ENCODE results near the gene AIRE. TPM values are rescaled to one million over a fixed set of nuclear protein-coding genes. Genes with fewer than 3 reads are reported as not detected.
"Not testable (repeated sequence)": the region's sequence is repeated elsewhere in the genome, so short reads cannot be mapped to it uniquely, and the experiment has no call there.

Gene AIRE
- polyA plus RNA-seq, 6 donors from 2014 or later, result 0.34 to 1.7 (median 0.77) TPM

DNA sequence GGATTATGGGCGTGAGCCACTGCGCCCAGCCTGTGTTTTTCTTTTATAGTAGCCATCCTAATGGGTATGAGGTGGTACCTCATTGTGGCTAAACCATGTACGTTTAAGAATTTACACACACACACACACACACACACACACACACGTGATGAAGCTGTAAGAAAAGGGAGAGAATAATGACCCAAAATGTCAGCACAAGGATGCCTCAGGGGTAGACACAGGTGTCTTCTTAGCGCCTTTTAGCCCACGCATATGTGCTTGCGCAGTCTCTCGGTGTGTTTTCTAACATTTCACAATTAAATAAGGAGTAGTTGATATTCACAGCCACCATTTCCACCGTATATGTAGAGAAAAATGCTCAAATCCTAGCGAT lies 13.4 kb downstream of the AIRE start:
- H3K27ac Mint-ChIP-seq, result peak overlapping the region; percentile 95 to 99 (median 98)
- peaks cover 48 to 70% (median 67%) of the 10 kb centered on the region in 3 donors for H3K4me1 Mint-ChIP-seq
- DNase-seq (no peak), ATAC-seq (ENCODE audit: low read depth in 2 of 2) (peak in 1 of 2 donors; percentile 1)
- H3K4me3 Mint-ChIP-seq, result peak overlapping the region; percentile 82 to 96 (median 91)
- H3K27me3 Mint-ChIP-seq, result no peaks in the 10 kb centered on the region
- H3K36me3 Mint-ChIP-seq, result no peaks in the 10 kb centered on the region
- no peaks in the 10 kb centered on the region for H3K9me3 Mint-ChIP-seq

DNA sequence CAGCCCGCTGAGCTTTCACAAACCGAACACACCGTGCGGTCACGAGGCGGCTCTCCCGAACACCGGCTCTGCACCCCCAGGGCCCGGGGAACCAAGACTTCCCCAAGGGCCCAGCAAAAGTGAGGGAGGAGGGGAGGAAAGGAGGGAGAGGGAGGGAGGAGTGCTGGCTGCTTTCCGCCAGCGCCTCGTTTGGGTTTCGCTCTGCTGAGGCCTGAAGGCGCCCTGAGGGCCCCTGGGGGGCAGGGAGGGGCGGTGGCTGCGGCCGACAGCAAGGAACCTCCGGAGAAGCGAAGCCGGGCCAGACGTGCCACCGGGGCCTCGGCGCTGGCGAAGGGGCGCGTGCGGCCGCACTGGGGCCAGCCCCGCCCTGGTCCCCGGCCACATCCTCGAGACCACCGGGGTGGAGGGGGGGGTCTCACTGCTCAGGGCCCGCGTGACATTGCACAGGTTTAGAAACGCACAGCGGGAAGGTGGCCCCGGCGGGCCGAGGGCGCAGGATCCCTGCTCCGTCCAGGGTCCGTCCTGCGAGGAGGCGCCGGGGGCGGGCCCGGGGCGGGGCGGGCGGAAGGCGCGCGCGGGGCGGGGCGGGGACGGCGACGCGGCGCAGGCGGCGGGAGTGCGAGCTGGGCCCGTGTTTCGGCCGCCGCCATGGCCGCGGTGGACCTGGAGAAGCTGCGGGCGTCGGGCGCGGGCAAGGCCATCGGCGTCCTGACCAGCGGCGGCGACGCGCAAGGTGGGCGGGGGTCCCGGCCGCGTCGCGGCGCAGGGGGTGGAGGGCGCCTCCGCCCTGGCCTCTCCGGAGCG lies 14.0 kb downstream of the AIRE start, which contains the start of gene PFKL:
Gene PFKL (plus strand): TSS at position 596 of the 804 bp plus-strand sequence. CDS start 53 bp downstream, at position 649.
- H3K27ac Mint-ChIP-seq, result peak within 1 kb of the TSS; percentile 95 to 99 (median 98)
- H3K36me3 Mint-ChIP-seq, result no peaks in the 10 kb centered on the region
- H3K27me3 Mint-ChIP-seq, result no peaks in the 10 kb centered on the region
- no peaks in the 10 kb centered on the region for H3K9me3 Mint-ChIP-seq
- peak within 1 kb of the TSS; percentile 82 to 96 (median 91) for H3K4me3 Mint-ChIP-seq
- peak; percentile 87 for DNase-seq
- peak; percentile 55 to 57 for ATAC-seq (ENCODE audit: low read depth in 2 of 2)
- peaks cover 46 to 73% (median 66%) of the 10 kb centered on the region in 3 donors for H3K4me1 Mint-ChIP-seq

DNA sequence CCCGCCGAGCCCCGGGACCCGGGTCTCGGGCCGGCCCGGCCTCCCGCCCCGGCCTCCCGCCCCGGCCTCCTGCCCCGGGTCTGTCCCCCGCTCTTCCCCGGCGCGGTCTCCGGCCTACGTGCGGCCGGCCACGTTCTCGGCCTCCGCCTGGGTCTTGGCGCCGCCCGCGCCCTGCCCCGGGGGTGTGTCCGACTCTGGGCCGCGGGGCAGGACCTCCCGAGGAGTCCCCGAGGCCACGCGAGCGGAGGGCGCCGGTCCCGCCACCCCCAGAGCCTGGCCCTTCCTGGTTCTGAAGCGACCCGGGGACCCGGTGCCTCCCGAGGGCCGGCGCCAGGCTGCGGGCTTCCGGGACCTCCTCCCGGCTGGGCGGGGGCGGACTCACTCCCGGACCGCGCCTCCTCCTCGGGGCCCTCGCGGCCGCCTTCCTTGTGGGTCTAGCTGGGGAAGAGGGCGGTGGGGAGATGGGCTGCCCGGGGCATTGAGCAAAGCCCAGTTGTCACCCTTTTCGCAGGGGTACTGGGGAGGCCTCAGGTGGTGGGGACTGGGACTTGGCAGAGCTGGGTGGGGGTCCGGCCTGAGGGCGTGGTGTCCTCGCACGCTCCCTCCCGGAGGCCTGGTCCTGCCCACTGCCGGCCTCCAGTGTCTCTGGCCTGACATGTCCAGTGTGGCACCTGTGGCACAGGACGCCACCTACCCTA lies 14.7 kb downstream of the AIRE start:
- H3K4me1 Mint-ChIP-seq, result peaks cover 45 to 74% (median 65%) of the 10 kb centered on the region in 3 donors
- no peaks in the 10 kb centered on the region for H3K27me3 Mint-ChIP-seq
- H3K4me3 Mint-ChIP-seq, result peak overlapping the region; percentile 79 to 92 (median 85)
- no peaks in the 10 kb centered on the region for H3K36me3 Mint-ChIP-seq
- H3K27ac Mint-ChIP-seq, result peak overlapping the region in 4 of 6 donors; percentile 86 to 95 (median 94)
- no peaks in the 10 kb centered on the region for H3K9me3 Mint-ChIP-seq
- peak; percentile 65 for DNase-seq
- ATAC-seq (ENCODE audit: low read depth in 2 of 2), result peak; percentile 18 to 19

DNA sequence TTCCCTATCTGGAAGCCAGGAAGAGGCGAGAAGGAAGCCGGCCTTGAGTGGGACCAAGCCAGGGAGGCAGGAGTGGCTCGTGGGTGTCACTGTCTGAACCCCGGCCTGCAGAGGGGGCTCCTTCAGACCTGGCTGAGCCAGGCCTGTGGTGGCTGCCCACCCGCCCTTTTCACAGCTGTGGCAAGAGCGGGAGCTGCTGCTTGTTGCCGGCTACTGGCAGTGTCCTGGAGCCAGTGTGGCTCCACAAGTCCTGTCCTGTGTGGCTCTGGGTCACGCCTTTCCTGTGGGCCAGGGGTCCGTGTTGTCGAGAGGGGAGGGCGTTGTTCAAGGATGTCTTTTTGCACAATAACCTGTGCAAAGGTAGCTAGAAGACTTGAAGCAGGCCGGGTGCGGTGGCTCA lies 15.5 kb downstream of the AIRE start:
- DNase-seq (no peak), ATAC-seq (ENCODE audit: low read depth in 2 of 2) (no peak)
- Mint-ChIP-seq H3K27me3 (no peaks in the 10 kb centered on the region), H3K27ac (peak overlapping the region; percentile 54 to 95 (median 90)), H3K4me3 (peak overlapping the region; percentile 79 to 92 (median 85)), H3K36me3 (no peaks in the 10 kb centered on the region), H3K4me1 (peaks cover 44 to 70% (median 61%) of the 10 kb centered on the region in 3 donors), H3K9me3 (no peaks in the 10 kb centered on the region)

DNA sequence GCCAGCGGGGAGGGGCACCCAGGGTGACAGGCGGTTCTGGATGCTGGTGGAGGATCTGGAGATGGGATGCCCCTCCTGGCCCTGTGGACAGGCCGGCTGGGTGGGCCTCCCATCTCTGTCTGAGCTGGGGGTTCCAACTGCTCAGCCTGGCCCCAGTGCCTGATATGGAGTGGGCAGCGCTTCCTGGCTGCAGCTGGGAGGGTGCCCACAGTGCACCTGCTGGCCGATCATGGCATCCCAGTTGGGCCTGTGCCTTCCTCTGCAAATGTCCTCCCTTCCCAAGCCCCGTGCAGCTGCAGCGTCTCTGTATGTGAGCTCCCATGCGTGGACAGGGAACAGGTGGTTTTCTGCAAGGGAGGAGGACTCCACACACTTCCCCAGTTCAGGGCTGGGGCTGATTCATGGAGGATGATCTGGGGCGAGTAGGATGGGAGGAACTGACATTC lies 16.3 kb downstream of the AIRE start:
- DNase-seq (no peak), ATAC-seq (ENCODE audit: low read depth in 2 of 2) (no peak)
- Mint-ChIP-seq H3K4me1 (peaks cover 44 to 68% (median 61%) of the 10 kb centered on the region in 3 donors), H3K27ac (peak overlapping the region; percentile 80 to 95 (median 94)), H3K4me3 (peak overlapping the region; percentile 79 to 92 (median 89)), H3K9me3 (no peaks in the 10 kb centered on the region), H3K27me3 (no peaks in the 10 kb centered on the region), H3K36me3 (peaks cover 0 to under 1% of the 10 kb centered on the region in 2 donors)

DNA sequence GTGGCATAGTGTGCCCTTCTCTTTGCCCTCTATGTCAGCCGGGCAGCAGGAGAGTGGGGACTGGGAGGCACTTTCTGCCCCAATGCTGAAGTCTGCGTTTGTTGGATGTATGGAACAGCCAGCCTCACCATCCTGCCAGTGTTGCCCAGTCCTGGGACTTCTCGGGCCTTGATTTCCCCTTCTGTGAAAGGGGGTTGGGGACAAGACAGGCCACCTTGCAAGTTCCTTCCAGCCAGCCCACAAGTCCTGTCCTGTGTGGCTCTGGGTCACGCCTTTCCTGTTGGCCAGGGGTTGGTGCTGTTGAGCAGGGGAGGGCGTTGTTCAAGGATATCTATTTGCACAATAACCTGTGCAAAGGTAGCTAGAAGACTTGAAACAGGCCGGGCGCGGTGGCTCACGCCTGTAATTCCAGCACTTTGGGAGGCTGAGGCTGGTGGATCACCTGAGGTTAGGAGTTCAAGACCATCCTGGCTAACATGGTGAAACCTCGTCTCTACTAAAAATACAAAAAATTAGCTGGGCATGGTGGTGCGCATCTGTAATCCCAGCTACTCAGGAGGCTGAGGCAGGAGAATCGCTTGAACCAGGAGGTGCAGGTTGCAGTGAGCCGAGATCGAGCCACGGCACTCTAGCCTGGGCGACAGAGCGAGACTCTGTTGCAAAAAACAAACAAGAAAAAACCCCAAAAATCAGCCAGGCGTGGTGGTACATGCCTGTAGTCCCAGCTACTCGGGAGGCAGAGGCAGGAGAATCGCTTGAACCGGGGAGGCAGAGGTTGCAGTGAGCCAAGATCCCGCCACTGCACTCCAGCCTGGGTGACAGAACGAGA lies 17.1 kb downstream of the AIRE start:
- H3K4me3 Mint-ChIP-seq, result peak overlapping the region; percentile 79 to 92 (median 89)
- H3K27ac Mint-ChIP-seq, result peak overlapping the region; percentile 39 to 95 (median 92)
- not testable (repeated sequence) for H3K9me3 Mint-ChIP-seq; ATAC-seq (ENCODE audit: low read depth in 2 of 2); H3K27me3 Mint-ChIP-seq; DNase-seq; H3K36me3 Mint-ChIP-seq
- peaks cover 48 to 71% (median 58%) of the 10 kb centered on the region in 3 donors for H3K4me1 Mint-ChIP-seq

DNA sequence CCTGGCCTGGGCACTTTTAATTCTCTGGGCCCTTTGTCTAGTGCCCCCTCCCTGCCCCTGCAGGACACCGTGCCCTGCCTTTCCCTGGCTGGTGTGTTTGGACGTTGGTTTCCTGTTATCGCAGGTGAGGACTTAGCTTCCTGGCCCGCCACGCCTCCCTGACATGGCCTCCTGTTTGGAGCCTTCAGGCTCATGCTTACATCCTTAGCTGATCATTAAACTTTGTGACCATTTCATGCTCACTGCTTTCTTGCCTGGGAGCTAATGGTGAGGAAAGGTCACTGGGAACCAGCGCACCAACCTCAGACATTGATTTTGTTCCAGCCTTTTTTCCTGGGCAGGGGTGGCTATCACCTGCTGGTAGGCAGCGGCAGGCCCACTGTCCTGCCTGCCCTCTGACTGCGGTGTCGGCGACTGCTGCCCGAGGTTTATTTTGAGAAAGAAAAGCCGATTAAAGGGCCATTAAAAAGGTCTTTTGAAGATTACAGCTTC lies 17.9 kb downstream of the AIRE start:
- Mint-ChIP-seq H3K4me3 (peak overlapping the region; percentile 41 to 92 (median 86)), H3K4me1 (peaks cover 50 to 69% (median 56%) of the 10 kb centered on the region in 3 donors), H3K36me3 (peaks cover 0 to 12% of the 10 kb centered on the region in 2 donors), H3K9me3 (no peaks in the 10 kb centered on the region), H3K27me3 (no peaks in the 10 kb centered on the region), H3K27ac (peak overlapping the region in 4 of 6 donors; percentile 91 to 96 (median 94))
- DNase-seq (no peak), ATAC-seq (ENCODE audit: low read depth in 2 of 2) (no peak)

DNA sequence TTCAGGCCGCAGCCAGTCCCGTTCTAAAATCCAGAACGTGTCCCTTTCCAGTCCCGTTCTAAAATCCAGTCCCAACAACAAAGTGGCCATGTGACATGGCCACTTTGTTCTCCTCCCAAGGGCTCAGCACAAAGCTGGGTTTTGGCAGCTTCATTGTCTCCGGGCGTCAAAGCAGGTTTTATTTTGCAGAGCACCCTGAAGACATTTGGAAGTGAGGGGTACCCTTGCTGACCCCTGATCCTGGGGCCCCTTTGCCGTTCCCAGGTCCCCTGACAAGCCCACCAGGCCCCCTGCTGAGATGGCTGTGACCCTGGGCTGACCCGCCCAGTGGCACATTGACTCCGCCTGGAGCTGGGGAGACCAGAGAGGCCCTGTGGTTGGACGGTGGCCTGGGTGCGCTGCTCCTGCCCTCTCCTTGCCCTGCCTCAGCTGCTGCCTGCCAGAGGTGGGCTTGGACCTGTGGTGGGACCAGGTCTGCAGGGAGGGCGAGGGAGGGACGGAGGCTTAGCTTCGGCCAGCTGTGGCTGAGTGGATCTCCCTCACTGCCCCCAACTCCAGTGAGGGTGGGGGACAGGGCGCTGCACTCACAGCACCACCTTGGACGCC lies 18.4 kb downstream of the AIRE start:
- peak overlapping the region in 4 of 8 donors; percentile 72 to 92 (median 85) for H3K4me3 Mint-ChIP-seq
- H3K27ac Mint-ChIP-seq, result peak overlapping the region in 5 of 6 donors; percentile 79 to 95 (median 93)
- DNase-seq (no peak), ATAC-seq (ENCODE audit: low read depth in 2 of 2) (no peak)
- peaks cover 47 to 68% (median 52%) of the 10 kb centered on the region in 3 donors for H3K4me1 Mint-ChIP-seq
- H3K27me3 Mint-ChIP-seq, result no peaks in the 10 kb centered on the region
- peaks cover 0 to 12% of the 10 kb centered on the region in 2 donors for H3K36me3 Mint-ChIP-seq
- H3K9me3 Mint-ChIP-seq, result no peaks in the 10 kb centered on the region

DNA sequence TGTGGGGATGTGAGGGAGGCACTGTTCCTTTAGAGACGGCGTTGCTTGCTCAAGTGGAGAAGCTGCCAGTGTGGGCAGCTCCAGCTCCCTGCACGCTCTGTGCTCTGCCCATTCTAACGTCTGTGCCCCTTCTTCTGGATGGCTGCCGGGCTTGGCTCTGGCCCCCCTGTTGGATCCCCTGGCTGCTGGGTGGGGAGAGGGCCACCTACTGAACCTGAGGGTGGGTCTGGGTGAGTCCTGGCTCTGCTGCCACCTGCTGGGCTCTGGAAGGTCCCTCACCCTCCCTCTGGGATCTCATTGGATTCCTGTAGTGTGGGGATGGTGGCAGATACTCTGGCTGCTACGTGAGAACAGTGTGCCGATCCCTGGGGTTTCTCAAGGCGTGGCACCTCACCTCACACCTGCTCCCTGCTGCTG lies 19.2 kb downstream of the AIRE start:
- Mint-ChIP-seq H3K27me3 (no peaks in the 10 kb centered on the region), H3K9me3 (no peaks in the 10 kb centered on the region), H3K4me1 (peaks cover 44 to 64% (median 48%) of the 10 kb centered on the region in 3 donors), H3K36me3 (peaks cover 0 to 12% of the 10 kb centered on the region in 2 donors), H3K27ac (peak overlapping the region in 5 of 6 donors; percentile 49 to 95 (median 90)), H3K4me3 (peak overlapping the region; percentile 20 to 72 (median 56))
- peak; percentile 53 for DNase-seq
- peak; percentile 57 to 59 for ATAC-seq (ENCODE audit: low read depth in 2 of 2)

DNA sequence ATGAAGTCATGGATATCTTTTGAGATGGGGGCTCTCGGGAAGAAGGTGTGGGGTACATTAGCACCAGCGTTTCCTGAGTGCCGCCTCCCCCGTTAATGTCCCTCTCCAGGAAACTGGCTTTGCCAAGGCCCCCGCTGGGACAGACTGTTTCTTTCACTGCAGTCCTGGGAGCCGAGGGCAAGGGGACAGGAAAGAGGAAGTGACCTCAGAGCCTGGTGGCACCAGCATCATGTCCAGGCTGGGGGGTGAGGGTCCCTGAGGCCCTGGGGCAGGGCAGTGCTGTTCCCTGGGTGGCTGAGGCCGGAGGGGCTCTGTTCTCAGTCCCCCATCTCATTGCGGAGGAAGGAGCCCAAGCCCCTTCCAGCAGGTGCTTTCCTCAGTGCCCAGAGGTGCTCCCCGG lies 20.0 kb downstream of the AIRE start:
- DNase-seq, result no peak
- H3K9me3 Mint-ChIP-seq, result no peaks in the 10 kb centered on the region
- peaks cover 44 to 62% (median 48%) of the 10 kb centered on the region in 3 donors for H3K4me1 Mint-ChIP-seq
- H3K27ac Mint-ChIP-seq, result peak overlapping the region in 1 of 6 donors; percentile 90
- H3K36me3 Mint-ChIP-seq, result peaks cover 0 to 14% of the 10 kb centered on the region in 2 donors
- no peak overlapping the region for H3K4me3 Mint-ChIP-seq
- H3K27me3 Mint-ChIP-seq, result no peaks in the 10 kb centered on the region
- ATAC-seq (ENCODE audit: low read depth in 2 of 2), result no peak

DNA sequence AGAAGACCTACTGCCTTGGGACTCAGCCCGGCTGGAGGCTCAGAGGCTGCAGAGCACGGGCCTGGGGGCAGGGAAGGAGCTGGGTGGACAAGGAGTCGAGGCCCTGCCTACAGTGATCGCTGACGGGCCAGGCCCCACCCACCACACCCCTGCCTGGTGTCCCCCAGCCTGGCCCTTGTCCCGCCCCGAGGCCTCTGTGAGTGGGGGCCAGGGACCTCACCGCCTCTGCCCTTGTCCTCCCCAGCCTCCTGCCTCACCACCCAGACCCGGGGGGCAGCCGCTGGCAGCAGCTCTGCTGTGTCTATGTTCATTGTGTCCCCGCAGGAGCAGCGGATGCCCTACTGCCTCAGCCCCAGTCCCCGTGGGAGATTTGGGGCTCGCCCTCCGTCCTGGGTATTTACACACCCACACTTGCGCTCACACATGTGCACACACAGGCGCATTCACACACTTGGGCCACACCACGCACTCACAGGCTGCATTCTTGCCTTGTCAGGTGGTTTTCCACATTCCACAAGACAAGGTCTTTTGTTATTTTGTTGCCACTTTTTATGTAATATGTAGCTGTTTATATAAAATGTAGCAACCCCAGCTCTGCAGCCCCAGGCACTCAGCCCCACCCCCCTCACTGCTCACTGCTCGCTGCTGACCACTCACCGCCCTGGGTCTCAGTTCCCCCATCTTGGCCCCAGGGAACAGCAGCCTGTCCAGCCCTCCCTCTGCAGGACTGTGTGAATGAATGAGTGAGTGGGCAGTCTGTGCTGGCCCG lies 21.4 kb downstream of the AIRE start:
- peak overlapping the region in 2 of 8 donors; percentile 40 to 61 for H3K4me3 Mint-ChIP-seq
- ATAC-seq (ENCODE audit: low read depth in 2 of 2) (no peak), DNase-seq (no peak)
- H3K4me1 Mint-ChIP-seq, result peaks cover 33 to 55% (median 37%) of the 10 kb centered on the region in 3 donors
- H3K27ac Mint-ChIP-seq, result peak overlapping the region in 4 of 6 donors; percentile 51 to 81 (median 80)
- peaks cover 6 to 23% of the 10 kb centered on the region in 2 donors for H3K36me3 Mint-ChIP-seq
- no peaks in the 10 kb centered on the region for H3K9me3 Mint-ChIP-seq
- no peaks in the 10 kb centered on the region for H3K27me3 Mint-ChIP-seq

Measured in naive B cell (primary cell).